Gastrocnemius medialis (tissue), 4 donors: ENCODE measurements around the gene ZBTB7B.

Experiments
- CTCF ChIP-seq, 5 experiments: fragments of 450-650 bp in 3 of 5; fragments of 200-600 bp in 2 of 5; sonication (generic) in 2 of 5; IDR thresholded peaks in 4 of 5; conservative IDR thresholded peaks in 1 of 5; 1 replicate in 4 of 5; 2 replicates in 1 of 5; pipeline ENCODE4 v1.5.1; 2016 to 2019; ENCODE audit warnings: antibody characterized with exemption in 5 of 5, mild to moderate bottlenecking in 3 of 5, moderate library complexity in 3 of 5
- POLR2A ChIP-seq, 2 donors: fragments of 450-650 bp; IDR thresholded peaks; one replicate each; pipeline ENCODE4 v1.6.1; 2017; ENCODE audit warnings: antibody characterized with exemption in 2 of 2, mild to moderate bottlenecking in 2 of 2, moderate library complexity in 2 of 2

DNA sequence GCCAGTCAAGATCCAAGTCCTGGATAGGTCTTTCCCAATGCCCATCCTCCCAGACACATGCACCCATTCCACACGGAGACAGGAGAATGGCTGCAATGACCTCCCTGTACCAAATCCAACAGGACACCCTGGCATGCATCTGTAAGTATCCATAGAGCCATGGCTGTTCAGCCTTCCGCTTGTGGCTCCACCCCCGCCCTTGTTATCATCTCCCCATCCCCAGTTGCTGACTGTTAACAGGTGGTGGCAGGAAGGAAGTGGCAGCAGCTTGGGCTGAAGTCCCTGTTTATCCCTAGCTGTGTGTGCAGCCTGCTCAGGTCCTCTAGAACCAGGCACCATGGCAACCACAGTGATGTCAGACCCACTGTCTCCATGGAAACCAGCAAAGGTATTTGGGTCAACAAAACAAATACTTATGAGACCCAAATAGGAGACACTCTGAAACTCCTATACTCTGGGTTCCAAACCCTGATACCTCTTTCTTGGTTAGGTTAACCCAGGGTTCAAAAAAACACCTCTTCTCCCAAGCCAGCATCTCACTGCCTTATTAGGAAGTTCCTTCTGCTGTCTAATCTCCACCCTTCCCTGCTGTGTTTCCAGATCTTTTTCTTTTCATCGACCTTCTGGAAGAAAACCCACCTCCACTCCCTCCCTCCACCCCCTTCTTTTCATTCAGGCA is 47.4 kb upstream of the ZBTB7B start:
- TF ChIP-seq CTCF (IDR thresholded peaks at IDR 0.05 in 4 of 5, conservative IDR thresholded peaks at IDR 0.05 in 1 of 5), result no peak
- TF ChIP-seq POLR2A (IDR thresholded peaks at IDR 0.05), result no peak
